Measurements from ENCODE around the gene CDC42EP4. TPM values are rescaled to one million over a fixed set of nuclear protein-coding genes. Genes with fewer than 3 reads are reported as not detected.

Gene CDC42EP4
- total and polyA plus RNA-seq, 10 of the 15 experiments (the other 5 are each of a cell fraction or from before 2014, with no cell fraction given) = 0.05 to 7.1 (median 2.7) TPM

- no peak for TF ChIP-seq E2F8 (IDR thresholded peaks at IDR 0.05; ENCODE audit: low read depth, partially characterized antibody)
- TF ChIP-seq TCF7 (IDR thresholded peaks at IDR 0.05; ENCODE audit: borderline replicate concordance) = no peak
- no peak for TF ChIP-seq ZBTB11 (CRISPR knock-in tag; IDR thresholded peaks at IDR 0.05)
- no peak for TF ChIP-seq TCF3 (IDR thresholded peaks at IDR 0.05; ENCODE audit: borderline replicate concordance, insufficient read depth, low read depth, low read length)
- no peak for TF ChIP-seq CTCF (IDR thresholded peaks at IDR 0.05 in 2 of 3, conservative IDR thresholded peaks at IDR 0.05 in 1 of 3; ENCODE audit: control insufficient read depth in 2 of 3, extremely low read depth in 1 of 3, insufficient read depth in 1 of 3, low read depth in 3 of 3, low read length in 3 of 3)
- TF ChIP-seq RAD51 (IDR thresholded peaks at IDR 0.05) = no peak
- TF ChIP-seq KDM1A (IDR thresholded peaks at IDR 0.05; ENCODE audit: borderline replicate concordance) = no peak
Measured at GRCh38 chr17:73301369-73301768, 10.4 kb downstream of the CDC42EP4 start (continued).

Data from GM12878 (cell line).